Fibroblast of lung (primary cell): Measurements from ENCODE around the gene ARMC9. TPM values are rescaled to one million over a fixed set of nuclear protein-coding genes. Genes with fewer than 3 reads are reported as not detected.

Source experiments
- DNase-seq, 2 donors: peaks; one replicate each; pipeline versions ENCODE4 v3.0.0 to v3.0.0-alpha.2; 2010; ENCODE audit warnings: low read depth in 2 of 2
- H2AFZ ChIP-seq: 2 replicates; pipeline ENCODE4 v1.5.1; 2012; ENCODE audit warnings: low read length, control low read depth, inconsistent platforms
- H3K27ac ChIP-seq: 2 replicates; pipeline ENCODE4 v1.5.1; 2011; ENCODE audit warnings: low read length, control low read depth; ENCODE audit not compliant: insufficient read depth
- H3K27me3 ChIP-seq: 2 replicates; pipeline ENCODE4 v1.5.1; 2011; ENCODE audit warnings: mild to moderate bottlenecking, low read length; ENCODE audit not compliant: control insufficient read depth, insufficient read depth
- H3K36me3 ChIP-seq: 2 replicates; pipeline ENCODE4 v1.5.1; 2011; ENCODE audit warnings: low read length; ENCODE audit not compliant: control insufficient read depth, insufficient read depth
- H3K4me1 ChIP-seq: 2 replicates; pipeline ENCODE4 v1.5.1; 2011; ENCODE audit warnings: low read length; ENCODE audit not compliant: control insufficient read depth, insufficient read depth; ENCODE audit errors: extremely low read depth
- H3K4me2 ChIP-seq: 2 replicates; pipeline ENCODE4 v1.5.1; 2011; ENCODE audit warnings: low read length, control low read depth; ENCODE audit not compliant: insufficient read depth; ENCODE audit errors: extremely low read depth
- H3K4me3 ChIP-seq, 4 experiments: fragments of 200-600 bp in 1 of 4; sonication (generic) in 1 of 4; replicated peaks in 1 of 4; 2 replicates each; pipeline ENCODE4 v1.5.1; 2011 to 2016; ENCODE audit warnings: low read length in 4 of 4, low read depth in 3 of 4, mild to moderate bottlenecking in 3 of 4, control low read depth in 2 of 4, inconsistent platforms in 1 of 4, mixed read lengths in 1 of 4; ENCODE audit not compliant: insufficient read depth in 1 of 4; ENCODE audit errors: control extremely low read depth in 1 of 4
- H3K79me2 ChIP-seq: 2 replicates; pipeline ENCODE4 v1.5.1; 2012; ENCODE audit warnings: mild to moderate bottlenecking, low read length, inconsistent platforms; ENCODE audit not compliant: control insufficient read depth, insufficient read depth
- H3K9ac ChIP-seq: 2 replicates; pipeline ENCODE4 v1.5.1; 2011; ENCODE audit warnings: mild to moderate bottlenecking, low read length, control low read depth; ENCODE audit not compliant: insufficient read depth
- H3K9me3 ChIP-seq: 2 replicates; pipeline ENCODE4 v1.5.1; 2012; ENCODE audit warnings: low read depth, low read length; ENCODE audit not compliant: control insufficient read depth, insufficient read depth
- H4K20me1 ChIP-seq: 2 replicates; pipeline ENCODE4 v1.5.1; 2011; ENCODE audit warnings: low read length; ENCODE audit not compliant: control insufficient read depth, insufficient read depth; ENCODE audit errors: extremely low read depth
- EZH2 ChIP-seq: IDR thresholded peaks from 2 replicates; pipeline ENCODE4 v1.5.1; 2012; ENCODE audit warnings: low read length, control low read depth, mild to moderate bottlenecking; ENCODE audit errors: missing control alignments
- polyA plus RNA-seq, 2 donors: library from polyadenylated mRNA; depleted of rRNA in 1 of 2; stranded (reverse) in 1 of 2; unstranded in 1 of 2; fragments of >200 nt; gene quantifications; 2 replicates each; pipeline ENCODE4 v1.2.1, GENCODE V29; 2011 to 2012; ENCODE audit warnings: missing spikeins in 1 of 2
- total RNA-seq: library from RNA; depleted of rRNA; stranded (reverse); fragments of >200 nt; gene quantifications from 2 replicates; pipeline ENCODE4 v1.2.1, GENCODE V29; 2014
- TF ChIP-seq, protein P1 (sequence below), 2 donors: IDR thresholded peaks in 1 of 2; conservative IDR thresholded peaks in 1 of 2; 1 replicate in 1 of 2; 2 replicates in 1 of 2; pipeline ENCODE4 v1.5.1; 2011 to 2012; ENCODE audit warnings: low read length in 2 of 2, control low read depth in 1 of 2, inconsistent platforms in 1 of 2, low read depth in 1 of 2, mild to moderate bottlenecking in 1 of 2

The ARMC9 gene
- total and polyA plus RNA-seq, 2 donors (not counting 1 experiment from before 2014, with no cell fraction given), result 68.4 to 153 TPM

DNA sequence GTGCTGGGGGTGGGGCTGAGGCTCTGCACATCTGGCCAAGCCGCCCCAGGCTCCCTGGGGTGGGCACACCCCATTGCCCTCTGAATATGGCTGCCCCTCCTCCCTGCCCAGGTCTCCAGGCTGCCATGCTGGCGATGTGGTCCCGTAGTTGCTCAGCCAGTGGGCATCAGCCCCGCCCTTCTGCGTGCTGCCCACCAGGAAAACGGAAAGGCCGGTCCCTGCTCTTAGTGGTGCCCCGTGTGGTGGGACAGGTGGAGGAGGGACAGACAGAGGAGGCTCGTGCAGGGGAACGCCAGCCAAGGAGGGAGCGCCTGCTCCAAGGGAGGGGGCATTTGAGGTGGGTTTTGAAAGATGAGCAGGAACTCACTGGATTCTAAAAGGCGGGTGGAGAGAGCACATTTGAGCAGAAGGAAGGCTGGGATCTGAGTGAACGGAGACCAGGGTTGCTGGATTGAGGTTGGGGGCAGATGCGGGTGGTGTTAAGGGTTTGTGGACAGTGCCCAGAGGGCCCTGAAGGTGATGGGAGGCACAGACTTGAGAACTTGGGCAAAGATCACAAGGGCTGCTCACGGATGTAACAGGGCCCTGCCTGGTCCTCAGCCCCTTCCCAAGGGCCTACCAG is 190.4 kb downstream of the ARMC9 start:
- no peak overlapping the region for H3K4me2 ChIP-seq
- H3K79me2 ChIP-seq, result no peaks in the 10 kb centered on the region
- no peak overlapping the region for H3K4me3 ChIP-seq
- no peak for DNase-seq
- no peak overlapping the region for H3K9ac ChIP-seq
- no peaks in the 10 kb centered on the region for H3K9me3 ChIP-seq
- no peak overlapping the region for H3K27ac ChIP-seq
- no peaks in the 10 kb centered on the region for H3K4me1 ChIP-seq
- H3K36me3 ChIP-seq, result no peaks in the 10 kb centered on the region
- H2AFZ ChIP-seq, result no peak overlapping the region
- no peak for TF ChIP-seq EZH2
- no peaks in the 10 kb centered on the region for H4K20me1 ChIP-seq
- H3K27me3 ChIP-seq, result no peaks in the 10 kb centered on the region

DNA sequence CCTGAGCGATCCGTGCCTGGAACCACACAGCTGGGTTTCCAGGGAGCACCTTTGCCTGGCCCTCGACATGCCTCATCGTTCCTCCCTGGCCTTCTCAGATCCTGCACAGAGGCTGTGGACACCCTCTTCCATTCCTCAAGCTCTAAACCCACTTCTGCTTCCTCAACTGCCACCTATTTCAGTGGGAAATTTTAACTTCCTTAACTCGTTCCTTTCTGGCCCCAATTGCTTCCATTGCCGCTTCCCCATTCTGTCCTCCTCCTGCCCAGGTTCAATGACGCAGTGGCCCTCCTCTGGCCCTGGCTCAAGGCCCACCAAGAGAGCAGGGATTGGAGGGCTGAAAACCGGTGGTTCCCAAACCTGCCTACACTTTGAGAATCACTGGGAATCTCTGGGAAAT is 192.2 kb downstream of the ARMC9 start:
- Histone ChIP-seq H3K9ac (no peak overlapping the region), H4K20me1 (no peaks in the 10 kb centered on the region), H3K4me3 (no peak overlapping the region), H3K4me2 (no peak overlapping the region), H3K79me2 (no peaks in the 10 kb centered on the region), H3K4me1 (no peaks in the 10 kb centered on the region), H2AFZ (no peak overlapping the region), H3K9me3 (no peaks in the 10 kb centered on the region), H3K27ac (no peak overlapping the region), H3K36me3 (no peaks in the 10 kb centered on the region), H3K27me3 (peaks cover 13% of the 10 kb centered on the region)
- TF ChIP-seq, protein P1, sequence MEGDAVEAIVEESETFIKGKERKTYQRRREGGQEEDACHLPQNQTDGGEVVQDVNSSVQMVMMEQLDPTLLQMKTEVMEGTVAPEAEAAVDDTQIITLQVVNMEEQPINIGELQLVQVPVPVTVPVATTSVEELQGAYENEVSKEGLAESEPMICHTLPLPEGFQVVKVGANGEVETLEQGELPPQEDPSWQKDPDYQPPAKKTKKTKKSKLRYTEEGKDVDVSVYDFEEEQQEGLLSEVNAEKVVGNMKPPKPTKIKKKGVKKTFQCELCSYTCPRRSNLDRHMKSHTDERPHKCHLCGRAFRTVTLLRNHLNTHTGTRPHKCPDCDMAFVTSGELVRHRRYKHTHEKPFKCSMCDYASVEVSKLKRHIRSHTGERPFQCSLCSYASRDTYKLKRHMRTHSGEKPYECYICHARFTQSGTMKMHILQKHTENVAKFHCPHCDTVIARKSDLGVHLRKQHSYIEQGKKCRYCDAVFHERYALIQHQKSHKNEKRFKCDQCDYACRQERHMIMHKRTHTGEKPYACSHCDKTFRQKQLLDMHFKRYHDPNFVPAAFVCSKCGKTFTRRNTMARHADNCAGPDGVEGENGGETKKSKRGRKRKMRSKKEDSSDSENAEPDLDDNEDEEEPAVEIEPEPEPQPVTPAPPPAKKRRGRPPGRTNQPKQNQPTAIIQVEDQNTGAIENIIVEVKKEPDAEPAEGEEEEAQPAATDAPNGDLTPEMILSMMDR (conservative IDR thresholded peaks at IDR 0.05 in 1 of 2, IDR thresholded peaks at IDR 0.05 in 1 of 2; ENCODE audit: low read depth in 1 of 2, low read length in 2 of 2), result no peak
- no peak for TF ChIP-seq EZH2
- DNase-seq, result no peak

DNA sequence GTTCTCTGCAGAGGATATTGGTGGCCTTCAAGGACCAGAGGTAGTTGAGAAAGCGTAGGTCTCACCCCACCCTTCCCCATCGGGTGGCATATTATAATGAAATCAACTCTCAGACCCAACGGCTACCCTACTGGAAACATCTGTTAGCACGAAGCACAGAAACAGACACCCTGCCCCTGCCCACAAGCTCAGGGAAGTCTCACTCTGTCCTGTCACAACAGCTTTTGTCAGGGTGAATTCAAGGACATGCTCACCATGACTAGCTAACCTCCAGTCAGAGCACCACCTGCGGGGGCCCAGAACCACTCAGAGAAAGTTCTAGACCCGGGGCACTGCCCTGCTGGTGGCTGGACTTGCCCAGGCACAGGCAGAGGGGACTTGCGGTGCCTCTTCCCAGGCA is 193.6 kb downstream of the ARMC9 start:
- no peak overlapping the region for H3K4me2 ChIP-seq
- TF ChIP-seq, protein P1 (conservative IDR thresholded peaks at IDR 0.05 in 1 of 2, IDR thresholded peaks at IDR 0.05 in 1 of 2; ENCODE audit: low read depth in 1 of 2, low read length in 2 of 2), result no peak
- no peak for TF ChIP-seq EZH2
- no peak overlapping the region for H2AFZ ChIP-seq
- no peak overlapping the region for H3K27ac ChIP-seq
- no peak overlapping the region for H3K9ac ChIP-seq
- H3K36me3 ChIP-seq, result no peaks in the 10 kb centered on the region
- no peaks in the 10 kb centered on the region for H3K79me2 ChIP-seq
- no peak for DNase-seq
- no peaks in the 10 kb centered on the region for H4K20me1 ChIP-seq
- H3K4me3 ChIP-seq, result no peak overlapping the region
- peaks cover 22% of the 10 kb centered on the region for H3K27me3 ChIP-seq
- no peaks in the 10 kb centered on the region for H3K4me1 ChIP-seq
- H3K9me3 ChIP-seq, result no peaks in the 10 kb centered on the region
